Measurements from ENCODE around the gene DOC2B. TPM values are rescaled to one million over a fixed set of nuclear protein-coding genes. Genes with fewer than 3 reads are reported as not detected.

DOC2B gene
- total and polyA plus RNA-seq, 9 of the 15 experiments (the other 6 are each of a cell fraction or from before 2014, with no cell fraction given) = 0.02 TPM; not detected in 8

GRCh38 chr17:161481-161880, 20.0 kb downstream of the DOC2B start:
- H2AFZ ChIP-seq (ENCODE audit: low read depth, low read length) = no peak overlapping the region
- no peak for DNase-seq (ENCODE audit: extremely low read depth in 1 of 4, low spot score in 3 of 4)
- in situ Hi-C loops (cut with MboI) = no loop called here
- intact Hi-C loops (cut with micrococcal nuclease) = no loop called here
- no peak overlapping the region for H3K4me2 ChIP-seq (ENCODE audit: insufficient read depth, low read length)
- H3K4me3 ChIP-seq = no peak overlapping the region
- H3K36me3 ChIP-seq (ENCODE audit: control insufficient read depth, insufficient read depth, low read length) = no peaks in the 10 kb centered on the region
- no peak overlapping the region for H3K9ac ChIP-seq (ENCODE audit: insufficient read depth in 1 of 2, low read depth in 2 of 2, low read length in 2 of 2)
- no peak for FAIRE-seq
- no peaks in the 10 kb centered on the region for H3K79me2 ChIP-seq (ENCODE audit: control insufficient read depth, insufficient read depth, low read length)
- WGBS (ENCODE audit: insufficient coverage, low coverage, missing lambda C conversion rate) = 0% methylated on average over 6 of the region's 10 CpGs
- no TSS peak for BruUV-seq (replicated peaks)
- no peak overlapping the region for H3K27ac ChIP-seq (ENCODE audit: extremely low read depth, low read depth, low read length)
- no peaks in the 10 kb centered on the region for H3K4me1 ChIP-seq (replicated peaks in 1 of 2; ENCODE audit: control insufficient read depth in 2 of 2, insufficient read depth in 2 of 2, low read length in 2 of 2)
- POLR2A ChIA-PET = interaction anchor here (0.7 to 1.5 kb wide), 2 partner anchors 10 to 13 kb away, joined by 4 read pairs; no protein-coding TSS in a partner anchor
- no peak for ATAC-seq
- H3K27me3 ChIP-seq (ENCODE audit: control insufficient read depth in 2 of 2, insufficient read depth in 2 of 2, low read length in 2 of 2) = peaks cover 3 to 45% of the 10 kb centered on the region in 2 experiments; a peak in 4 of 5 replicates
- CTCF ChIA-PET (ENCODE audit: low intra/inter-chr PET ratio) = no interaction called here
- no peaks in the 10 kb centered on the region for H4K20me1 ChIP-seq (replicated peaks; ENCODE audit: control insufficient read depth, insufficient read depth, low read length)
- H3K9me1 ChIP-seq (ENCODE audit: control insufficient read depth, insufficient read depth, low read length) = no peaks in the 10 kb centered on the region
- H3K9me3 ChIP-seq (replicated peaks; ENCODE audit: control insufficient read depth, insufficient read depth, low read depth, low read length) = no peaks in the 10 kb centered on the region
- no peak for TF ChIP-seq KAT8 (IDR thresholded peaks at IDR 0.05; ENCODE audit: low read depth)
- no peak for TF ChIP-seq KLF1 (tag; IDR thresholded peaks at IDR 0.05)
- no peak for TF ChIP-seq KDM2B (CRISPR knock-in tag; IDR thresholded peaks at IDR 0.05)
- no peak for TF ChIP-seq ZNF766 (CRISPR knock-in tag; conservative IDR thresholded peaks at IDR 0.05)
- no peak for TF ChIP-seq MGA (IDR thresholded peaks at IDR 0.05)
- TF ChIP-seq E2F4 (CRISPR knock-in tag; IDR thresholded peaks at IDR 0.05; ENCODE audit: low read depth) = no peak
- TF ChIP-seq ZNF12 (CRISPR knock-in tag; IDR thresholded peaks at IDR 0.05) = no peak
- no peak for TF ChIP-seq IFI16 (CRISPR knock-in tag; IDR thresholded peaks at IDR 0.05)
- no peak for TF ChIP-seq RBM22 (IDR thresholded peaks at IDR 0.05; ENCODE audit: low read depth, low read length, poor library complexity, severe bottlenecking)
- TF ChIP-seq TOE1 (IDR thresholded peaks at IDR 0.05; ENCODE audit: borderline replicate concordance) = no peak
- no peak for TF ChIP-seq TOE1 (CRISPR knock-in tag; IDR thresholded peaks at IDR 0.05; ENCODE audit: borderline replicate concordance, low read depth)
